PC-3 (cell line): ENCODE data around the gene ABHD6.

Experiments used
- EZH2 ChIP-seq: fragments of 300-600 bp; sonication (generic); IDR thresholded peaks from one replicate; pipeline ENCODE4 v1.6.1; 2017; ENCODE audit warnings: antibody characterized with exemption, mild to moderate bottlenecking, low read length; ENCODE audit not compliant: unreplicated experiment
- TF ChIP-seq, protein P1 (sequence below): fragments of 300-600 bp; sonication (generic); conservative IDR thresholded peaks from 2 replicates; pipeline ENCODE4 v1.5.1; 2017; ENCODE audit warnings: antibody characterized with exemption, low read depth, mild to moderate bottlenecking, low read length

DNA sequence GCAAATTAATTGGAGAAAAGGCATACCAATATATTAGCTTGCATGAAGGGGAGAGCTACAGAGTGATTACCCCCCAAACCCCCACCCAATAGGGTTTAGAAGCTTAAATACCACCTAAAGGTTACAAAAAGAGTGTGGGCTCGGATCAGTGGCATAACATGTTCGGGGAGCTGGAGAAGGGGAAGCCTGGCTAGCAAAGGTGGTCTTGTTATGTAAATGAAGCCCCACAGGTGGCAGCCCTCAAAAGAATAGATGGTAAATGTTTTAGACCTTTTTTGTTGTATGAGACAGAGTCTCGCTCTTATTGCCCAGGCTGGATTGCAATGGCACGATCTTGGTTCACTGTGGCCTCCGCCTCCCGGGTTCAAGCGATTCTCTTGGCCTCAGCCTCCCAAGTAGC is 84.2 kb downstream of the ABHD6 start:
- TF ChIP-seq, protein P1, sequence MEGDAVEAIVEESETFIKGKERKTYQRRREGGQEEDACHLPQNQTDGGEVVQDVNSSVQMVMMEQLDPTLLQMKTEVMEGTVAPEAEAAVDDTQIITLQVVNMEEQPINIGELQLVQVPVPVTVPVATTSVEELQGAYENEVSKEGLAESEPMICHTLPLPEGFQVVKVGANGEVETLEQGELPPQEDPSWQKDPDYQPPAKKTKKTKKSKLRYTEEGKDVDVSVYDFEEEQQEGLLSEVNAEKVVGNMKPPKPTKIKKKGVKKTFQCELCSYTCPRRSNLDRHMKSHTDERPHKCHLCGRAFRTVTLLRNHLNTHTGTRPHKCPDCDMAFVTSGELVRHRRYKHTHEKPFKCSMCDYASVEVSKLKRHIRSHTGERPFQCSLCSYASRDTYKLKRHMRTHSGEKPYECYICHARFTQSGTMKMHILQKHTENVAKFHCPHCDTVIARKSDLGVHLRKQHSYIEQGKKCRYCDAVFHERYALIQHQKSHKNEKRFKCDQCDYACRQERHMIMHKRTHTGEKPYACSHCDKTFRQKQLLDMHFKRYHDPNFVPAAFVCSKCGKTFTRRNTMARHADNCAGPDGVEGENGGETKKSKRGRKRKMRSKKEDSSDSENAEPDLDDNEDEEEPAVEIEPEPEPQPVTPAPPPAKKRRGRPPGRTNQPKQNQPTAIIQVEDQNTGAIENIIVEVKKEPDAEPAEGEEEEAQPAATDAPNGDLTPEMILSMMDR = no peak
- no peak for TF ChIP-seq EZH2
